Hepatocyte (in vitro differentiated cells): ENCODE data around the gene RPP30. TPM values are rescaled to one million over a fixed set of nuclear protein-coding genes. Genes with fewer than 3 reads are reported as not detected.

Experiments used
- DNase-seq: peaks from one replicate; pipeline ENCODE4 v3.0.0-alpha.2; 2016; ENCODE audit warnings: low spot score
- H2AFZ ChIP-seq: fragments of 200-600 bp; sonication (generic); 2 replicates; pipeline ENCODE4 v1.6.0; 2016; ENCODE audit warnings: antibody characterized with exemption, mild to moderate bottlenecking
- H3K27ac ChIP-seq: fragments of 200-600 bp; sonication (generic); 2 replicates; pipeline ENCODE4 v1.5.1; 2016; ENCODE audit warnings: mild to moderate bottlenecking
- H3K27me3 ChIP-seq: fragments of 200-600 bp; sonication (generic); 2 replicates; pipeline ENCODE4 v1.6.1; 2016
- H3K36me3 ChIP-seq: fragments of 200-600 bp; sonication (generic); replicated peaks from 2 replicates; pipeline ENCODE4 v1.5.1; 2016; ENCODE audit warnings: low read depth; ENCODE audit not compliant: insufficient read depth
- H3K4me1 ChIP-seq: fragments of 200-600 bp; sonication (generic); 2 replicates; pipeline ENCODE4 v1.5.1; 2016; ENCODE audit warnings: mild to moderate bottlenecking, moderate library complexity; ENCODE audit not compliant: insufficient read depth
- H3K4me2 ChIP-seq: fragments of 200-600 bp; sonication (generic); 2 replicates; pipeline ENCODE4 v1.6.0; 2016
- H3K4me3 ChIP-seq: fragments of 200-600 bp; sonication (generic); 2 replicates; pipeline ENCODE4 v1.5.1; 2016; ENCODE audit warnings: mild to moderate bottlenecking
- H3K79me2 ChIP-seq: fragments of 200-600 bp; sonication (generic); 2 replicates; pipeline ENCODE4 v1.6.0; 2017; ENCODE audit warnings: mild to moderate bottlenecking
- H3K9me2 ChIP-seq: fragments of 200-600 bp; sonication (generic); replicated peaks from 2 replicates; pipeline ENCODE4 v1.6.0; 2017; ENCODE audit warnings: mild to moderate bottlenecking; ENCODE audit not compliant: insufficient read depth
- H3K9me3 ChIP-seq: fragments of 200-600 bp; sonication (generic); 2 replicates; pipeline ENCODE4 v1.5.1; 2016; ENCODE audit warnings: low read depth, mild to moderate bottlenecking
- H4K20me1 ChIP-seq: fragments of 200-600 bp; sonication (generic); 2 replicates; pipeline ENCODE4 v1.6.0; 2016; ENCODE audit warnings: mild to moderate bottlenecking; ENCODE audit not compliant: insufficient read depth, poor library complexity, severe bottlenecking
- CTCF ChIP-seq: fragments of 200-600 bp; sonication (generic); IDR thresholded peaks from 2 replicates; pipeline ENCODE4 v1.5.1; 2016; ENCODE audit warnings: antibody characterized with exemption, mild to moderate bottlenecking; ENCODE audit not compliant: poor library complexity
- EZH2 ChIP-seq: fragments of 200-600 bp; sonication (generic); IDR thresholded peaks from 2 replicates; pipeline ENCODE4 v1.6.1; 2016; ENCODE audit warnings: antibody characterized with exemption, mild to moderate bottlenecking, borderline replicate concordance
- EZH2phosphoT487 ChIP-seq: fragments of 200-600 bp; sonication (generic); IDR thresholded peaks from one replicate; pipeline ENCODE4 v1.6.1; 2018; ENCODE audit warnings: antibody characterized with exemption, mild to moderate bottlenecking, low read depth, moderate library complexity; ENCODE audit not compliant: unreplicated experiment, severe bottlenecking
- WGBS: methylation state at CpG from one replicate; pipeline ENCODE4 v1.1.6; 2016; ENCODE audit warnings: low lambda C conversion rate; ENCODE audit errors: missing lambda C conversion rate; 5-methylcytosine and 5-hydroxymethylcytosine counted together
- polyA plus RNA-seq: library from polyadenylated mRNA; unstranded; fragments of >200 nt; fragmentation: Nextera tagmentation; extraction: Ambion mirVana; gene quantifications from 2 replicates; pipeline ENCODE4 v1.2.1, GENCODE V29; 2016
- total RNA-seq: library from RNA; depleted of rRNA; stranded (reverse); fragments of >200 nt; gene quantifications from 2 replicates; pipeline ENCODE4 v1.2.3, GENCODE V29; 2014

RPP30 gene
- total and polyA plus RNA-seq, 2 experiments from 2014 or later, result 33.1 to 38.6 TPM

DNA sequence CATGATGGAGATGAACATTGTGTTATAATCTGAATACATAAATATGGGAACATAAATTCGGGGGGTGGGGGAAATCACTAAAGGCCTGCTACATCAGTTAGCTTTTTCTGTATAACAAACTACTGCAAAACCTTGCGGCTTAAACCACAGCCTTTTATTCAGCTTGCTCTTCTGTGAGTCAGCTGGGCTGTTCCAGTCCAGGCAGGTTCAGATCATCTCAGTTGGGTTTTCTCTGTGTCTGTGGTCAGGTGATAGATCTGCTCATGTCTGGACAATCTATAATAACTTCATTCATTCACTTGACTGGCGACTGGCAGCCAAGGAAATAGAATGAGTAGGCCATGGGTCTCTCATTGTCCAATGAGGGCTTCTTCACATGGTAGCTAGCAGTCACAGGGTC is 37.4 kb upstream of the RPP30 start:
- Histone ChIP-seq H3K79me2 (no peaks in the 10 kb centered on the region), H2AFZ (no peak overlapping the region)
- 85% methylated on average over 3 of the region's 3 CpGs for WGBS

DNA sequence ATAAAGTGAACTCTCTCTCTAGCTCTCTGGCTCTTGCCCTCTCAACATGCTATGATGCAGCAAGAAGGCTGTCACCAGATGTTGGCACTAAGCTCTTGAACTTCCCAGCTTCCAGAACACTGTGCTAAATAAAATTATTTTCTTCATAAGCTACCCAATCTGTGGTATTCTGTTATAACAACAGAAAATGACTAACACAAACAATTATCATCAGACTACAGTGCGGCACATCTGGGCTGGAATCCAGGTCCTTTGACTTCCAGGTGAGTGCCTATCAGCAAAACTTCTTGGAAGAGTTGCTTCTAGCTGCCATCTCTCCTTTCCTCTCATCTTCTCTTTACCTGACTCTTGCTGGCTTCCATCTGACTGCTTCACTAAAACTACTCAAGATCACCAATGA is 34.3 kb upstream of the RPP30 start:
- Histone ChIP-seq H3K36me3 (no peaks in the 10 kb centered on the region), H3K9me2 (no peaks in the 10 kb centered on the region), H3K79me2 (no peaks in the 10 kb centered on the region), H2AFZ (no peak overlapping the region), H3K27ac (no peak overlapping the region), H3K4me3 (no peak overlapping the region), H3K9me3 (no peaks in the 10 kb centered on the region), H4K20me1 (no peaks in the 10 kb centered on the region), H3K4me1 (no peaks in the 10 kb centered on the region), H3K27me3 (no peaks in the 10 kb centered on the region), H3K4me2 (no peak overlapping the region)
- 93% methylated on average over 1 of the region's 1 CpG for WGBS
- TF ChIP-seq EZH2, result no peak
- TF ChIP-seq EZH2phosphoT487, result no peak
- no peak for TF ChIP-seq CTCF
- no peak for DNase-seq

More for the DNA sequence above, 37.4 kb upstream of the RPP30 start:
- no peaks in the 10 kb centered on the region for H3K4me1 ChIP-seq
- no peaks in the 10 kb centered on the region for H3K36me3 ChIP-seq
- no peak overlapping the region for H3K4me2 ChIP-seq
- no peaks in the 10 kb centered on the region for H3K9me3 ChIP-seq
- no peaks in the 10 kb centered on the region for H3K9me2 ChIP-seq
- no peak for DNase-seq
- no peak overlapping the region for H3K27ac ChIP-seq
- H3K27me3 ChIP-seq, result no peaks in the 10 kb centered on the region
- no peak for TF ChIP-seq CTCF
- no peak for TF ChIP-seq EZH2phosphoT487
- TF ChIP-seq EZH2, result no peak
- H4K20me1 ChIP-seq, result no peaks in the 10 kb centered on the region
- H3K4me3 ChIP-seq, result no peak overlapping the region

DNA sequence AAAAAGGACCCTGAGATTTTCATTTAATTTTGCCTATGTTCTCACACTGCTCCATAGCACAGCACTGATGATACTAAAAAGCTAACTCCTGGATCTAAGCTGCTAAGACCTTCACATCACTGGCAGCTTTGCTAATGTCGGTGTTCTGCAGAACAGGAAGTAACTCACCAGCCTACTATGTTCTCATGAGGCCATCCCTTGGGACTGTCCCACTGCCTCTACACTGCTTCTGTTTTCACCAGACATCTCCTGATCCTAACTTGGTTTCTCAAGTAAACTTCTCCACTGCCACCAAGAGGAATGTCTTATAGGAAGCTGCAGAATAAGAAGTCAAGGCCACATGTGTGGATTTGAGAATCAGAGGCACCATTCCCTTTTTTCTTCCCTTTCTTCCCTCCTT is 29.0 kb upstream of the RPP30 start:
- Histone ChIP-seq H2AFZ (no peak overlapping the region), H3K4me3 (no peak overlapping the region), H3K4me1 (no peaks in the 10 kb centered on the region), H3K9me2 (no peaks in the 10 kb centered on the region), H3K27me3 (no peaks in the 10 kb centered on the region), H3K79me2 (no peaks in the 10 kb centered on the region), H3K4me2 (no peak overlapping the region), H3K27ac (no peak overlapping the region), H4K20me1 (no peaks in the 10 kb centered on the region), H3K9me3 (no peaks in the 10 kb centered on the region), H3K36me3 (no peaks in the 10 kb centered on the region)
- WGBS, result 83% methylated on average over 1 of the region's 1 CpG
- DNase-seq, result no peak
- TF ChIP-seq CTCF, result no peak
- TF ChIP-seq EZH2phosphoT487, result no peak
- TF ChIP-seq EZH2, result no peak

DNA sequence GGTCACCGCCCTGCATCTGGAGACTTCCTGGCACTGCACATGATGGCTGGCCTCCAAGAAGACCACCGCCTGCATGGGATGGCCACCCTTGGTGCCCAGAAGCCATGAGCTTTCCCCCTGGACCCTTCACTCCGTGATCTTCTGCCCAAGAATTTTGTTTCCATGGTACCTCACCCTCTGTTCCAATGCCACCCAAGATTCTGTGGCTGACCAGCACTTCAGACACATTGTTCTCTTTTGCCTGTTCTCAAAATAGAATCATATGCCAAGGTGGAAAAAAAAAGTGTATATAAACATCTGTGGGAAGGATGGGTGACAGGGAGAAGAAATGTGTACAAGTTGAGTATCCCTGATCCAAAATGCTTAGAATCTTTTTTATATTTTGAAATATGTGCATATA is 26.0 kb upstream of the RPP30 start:
- no peak overlapping the region for H3K4me3 ChIP-seq
- H2AFZ ChIP-seq, result no peak overlapping the region
- DNase-seq, result no peak
- H3K27me3 ChIP-seq, result no peaks in the 10 kb centered on the region
- TF ChIP-seq EZH2phosphoT487, result no peak
- no peak for TF ChIP-seq EZH2
- no peak for TF ChIP-seq CTCF
- H3K36me3 ChIP-seq, result no peaks in the 10 kb centered on the region
- H3K79me2 ChIP-seq, result no peaks in the 10 kb centered on the region
- WGBS, result 82% methylated on average over 3 of the region's 3 CpGs
- no peaks in the 10 kb centered on the region for H4K20me1 ChIP-seq
- H3K4me2 ChIP-seq, result no peak overlapping the region
- no peaks in the 10 kb centered on the region for H3K9me2 ChIP-seq
- peaks cover 6% of the 10 kb centered on the region for H3K9me3 ChIP-seq
- no peaks in the 10 kb centered on the region for H3K4me1 ChIP-seq
- no peak overlapping the region for H3K27ac ChIP-seq
